AG08396 (cell line): ENCODE measurements around the gene TBC1D22A.
A peak's percentile ranks its signal among the peaks of the same experiment; 100 is the strongest.
"Not testable (repeated sequence)": the region's sequence is repeated elsewhere in the genome, so short reads cannot be mapped to it uniquely, and the experiment has no call there.

Experiments used
- DNase-seq: peaks from one replicate; pipeline ENCODE4 v3.0.0; 2012; ENCODE audit warnings: low spot score, mixed read lengths

TBC1D22A gene

DNA sequence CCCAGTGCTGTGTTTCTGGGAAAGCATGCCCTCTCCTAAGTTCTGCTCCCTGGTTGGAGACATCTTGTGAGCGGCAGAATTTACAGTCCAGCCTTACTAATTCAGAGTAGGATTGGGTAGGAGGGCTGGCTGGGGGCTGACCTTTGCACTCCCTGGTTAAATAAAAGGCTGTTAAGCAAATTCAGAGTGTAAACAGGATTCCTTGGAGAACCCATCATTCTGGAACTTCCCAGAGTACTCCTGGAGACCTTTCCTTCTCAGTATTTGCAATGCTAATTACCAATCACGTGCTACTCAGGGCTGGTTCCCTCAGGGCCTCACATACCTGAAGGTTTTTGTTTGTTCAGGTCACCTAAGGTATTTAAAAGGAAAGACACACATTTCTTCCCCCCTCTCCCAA, 340.2 kb downstream of the TBC1D22A start:
- DNase-seq: no peak

DNA sequence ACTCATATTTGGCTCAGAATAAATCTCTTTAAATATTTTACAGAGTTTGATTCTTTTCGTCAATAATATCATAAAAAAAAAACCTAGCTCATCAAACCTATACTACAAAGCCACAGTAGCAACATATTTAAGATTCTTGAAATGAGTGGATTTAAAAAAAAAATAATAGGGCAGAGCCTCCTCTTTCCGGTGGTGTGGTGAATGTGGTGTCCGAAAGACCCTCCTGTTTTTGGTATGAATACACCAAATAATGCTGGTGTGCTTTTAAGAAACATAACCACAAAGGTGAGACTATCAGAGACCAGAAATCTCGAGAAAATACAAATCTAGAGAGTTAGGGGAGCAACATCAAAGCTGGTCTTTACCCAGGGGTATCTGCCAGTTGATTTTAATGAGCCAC, 342.6 kb downstream of the TBC1D22A start:
- no peak for DNase-seq

DNA sequence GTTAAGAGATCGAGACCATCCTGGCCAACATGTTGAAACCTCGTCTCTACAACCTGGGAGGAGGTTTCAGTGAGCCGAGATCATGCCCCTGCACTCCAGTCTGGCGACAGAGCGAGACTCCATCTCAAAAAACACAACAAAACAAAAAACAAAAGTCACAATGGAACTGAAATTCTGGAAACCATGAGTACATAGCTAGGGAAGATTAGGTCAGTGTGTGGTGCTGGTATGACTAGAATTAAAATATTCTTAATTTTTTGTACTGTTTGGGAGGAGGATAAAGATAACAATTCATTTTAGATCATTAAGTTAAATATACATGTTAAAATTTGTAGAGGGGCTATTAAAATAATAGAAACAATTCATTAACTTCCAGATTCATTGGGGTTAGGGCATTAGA, 344.4 kb downstream of the TBC1D22A start:
- no peak for DNase-seq

DNA sequence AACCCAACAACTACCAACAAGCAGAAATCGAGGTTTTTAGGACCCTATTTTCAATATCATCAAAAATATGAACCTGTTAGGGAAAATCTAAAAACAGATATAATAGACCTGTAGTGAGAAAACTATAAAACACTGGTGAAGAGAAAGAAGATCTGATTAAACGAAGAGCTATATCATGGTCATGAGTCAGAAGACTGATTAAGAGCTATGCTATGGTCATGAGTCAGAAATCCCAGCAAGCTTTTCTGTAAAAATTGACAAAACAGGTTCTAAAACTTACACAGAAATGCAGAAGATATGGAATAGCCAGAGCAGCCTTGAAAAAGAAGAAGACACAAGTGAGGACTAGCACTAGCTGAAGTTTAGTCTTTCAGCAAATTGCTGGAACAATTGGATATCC, 345.0 kb downstream of the TBC1D22A start:
- peak; percentile 78 for DNase-seq

DNA sequence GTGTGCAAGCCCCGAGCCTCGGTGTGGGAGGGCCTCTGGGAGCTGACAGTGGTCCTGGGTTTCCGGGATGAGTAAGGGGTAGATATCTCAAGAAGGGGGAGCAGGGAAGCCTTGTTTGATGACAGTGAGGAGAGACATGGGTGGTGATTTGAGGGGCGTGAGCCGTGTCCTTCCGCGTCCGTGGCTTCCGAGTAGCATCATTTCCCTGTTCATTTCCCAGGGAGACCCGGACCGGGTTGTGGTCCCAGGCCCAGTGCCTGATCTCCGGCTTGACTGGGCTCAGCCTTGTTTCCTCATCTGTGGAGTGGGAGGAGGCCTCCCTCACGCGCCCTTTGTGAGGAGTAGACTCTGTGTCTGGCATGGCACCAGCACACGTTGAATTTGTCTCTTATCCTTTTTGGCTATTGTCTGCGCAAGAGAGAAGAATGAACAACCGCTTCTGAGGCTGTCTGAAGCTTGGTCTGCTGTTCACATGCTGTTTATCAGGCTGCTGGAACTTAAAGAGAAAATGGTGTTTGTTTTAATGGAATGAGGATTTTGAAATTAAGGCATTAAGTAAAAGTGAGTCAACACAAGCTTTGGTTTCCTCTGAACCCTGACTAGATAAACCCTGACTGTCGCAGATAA, 348.5 kb downstream of the TBC1D22A start:
- no peak for DNase-seq

DNA sequence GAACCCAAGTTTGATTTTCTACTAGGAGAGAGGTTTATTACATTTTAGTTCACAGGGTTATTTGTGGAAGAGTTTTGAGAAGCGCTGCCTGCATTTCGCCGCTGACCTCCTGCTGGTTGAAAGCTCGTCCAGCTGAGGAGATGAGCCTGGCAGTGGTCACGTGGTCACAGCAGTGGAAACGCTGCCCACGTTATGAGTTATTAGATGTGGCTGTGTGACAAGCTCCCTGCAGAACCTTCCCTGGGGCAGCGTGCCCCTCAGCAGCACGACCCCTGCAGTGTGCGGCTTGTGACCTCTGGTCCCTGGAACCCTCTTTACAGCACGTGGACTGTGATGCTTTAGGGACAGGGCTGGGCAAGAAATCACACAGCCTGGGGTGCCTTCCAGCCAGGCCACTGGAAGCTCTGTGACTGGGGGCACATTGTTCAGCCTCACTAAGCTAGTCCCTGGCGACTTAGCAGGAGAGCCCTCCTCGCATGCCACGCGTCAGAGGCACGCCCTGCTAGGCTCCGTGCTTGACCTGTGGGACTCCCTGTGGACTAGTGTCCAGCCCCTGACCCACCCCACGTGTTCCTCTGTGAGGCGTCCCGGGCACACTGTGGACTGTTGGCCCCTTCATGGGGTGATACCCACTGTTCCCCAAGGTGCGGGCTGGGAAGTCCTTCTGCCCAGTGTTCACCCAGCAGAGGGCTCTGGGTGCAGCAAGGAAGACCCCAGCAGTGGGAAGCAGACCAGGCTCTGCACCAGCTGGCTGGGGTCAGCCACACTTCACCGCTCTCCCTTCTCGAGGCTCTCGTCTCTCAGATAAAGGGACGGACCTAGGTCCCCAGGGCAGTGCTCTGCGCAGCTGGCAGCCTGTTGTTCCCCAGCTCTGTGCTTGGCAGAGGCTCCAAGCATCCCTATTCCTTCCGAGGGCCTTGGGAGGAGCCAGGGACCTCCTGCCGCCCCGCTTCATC, 349.5 kb downstream of the TBC1D22A start:
- no peak for DNase-seq

DNA sequence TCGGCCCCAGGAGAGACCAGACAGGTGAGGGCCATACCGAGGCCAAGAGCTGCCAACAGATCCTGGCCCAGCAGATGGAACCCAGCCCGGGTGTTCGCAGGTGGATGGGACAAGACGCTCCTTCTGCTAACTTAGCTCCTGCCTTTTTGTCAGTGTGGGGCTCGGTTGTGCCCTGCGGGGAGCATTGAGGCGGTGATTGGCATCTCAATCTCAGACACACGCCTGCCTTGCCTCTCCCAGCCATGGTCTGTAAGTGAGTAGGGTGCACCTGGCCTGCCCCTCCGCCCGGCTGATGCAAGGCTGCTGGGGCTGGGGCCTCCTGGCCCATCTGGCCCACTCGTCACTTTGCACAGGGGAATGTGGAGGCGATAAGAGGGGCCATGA, 350.1 kb downstream of the TBC1D22A start:
- DNase-seq: no peak

DNA sequence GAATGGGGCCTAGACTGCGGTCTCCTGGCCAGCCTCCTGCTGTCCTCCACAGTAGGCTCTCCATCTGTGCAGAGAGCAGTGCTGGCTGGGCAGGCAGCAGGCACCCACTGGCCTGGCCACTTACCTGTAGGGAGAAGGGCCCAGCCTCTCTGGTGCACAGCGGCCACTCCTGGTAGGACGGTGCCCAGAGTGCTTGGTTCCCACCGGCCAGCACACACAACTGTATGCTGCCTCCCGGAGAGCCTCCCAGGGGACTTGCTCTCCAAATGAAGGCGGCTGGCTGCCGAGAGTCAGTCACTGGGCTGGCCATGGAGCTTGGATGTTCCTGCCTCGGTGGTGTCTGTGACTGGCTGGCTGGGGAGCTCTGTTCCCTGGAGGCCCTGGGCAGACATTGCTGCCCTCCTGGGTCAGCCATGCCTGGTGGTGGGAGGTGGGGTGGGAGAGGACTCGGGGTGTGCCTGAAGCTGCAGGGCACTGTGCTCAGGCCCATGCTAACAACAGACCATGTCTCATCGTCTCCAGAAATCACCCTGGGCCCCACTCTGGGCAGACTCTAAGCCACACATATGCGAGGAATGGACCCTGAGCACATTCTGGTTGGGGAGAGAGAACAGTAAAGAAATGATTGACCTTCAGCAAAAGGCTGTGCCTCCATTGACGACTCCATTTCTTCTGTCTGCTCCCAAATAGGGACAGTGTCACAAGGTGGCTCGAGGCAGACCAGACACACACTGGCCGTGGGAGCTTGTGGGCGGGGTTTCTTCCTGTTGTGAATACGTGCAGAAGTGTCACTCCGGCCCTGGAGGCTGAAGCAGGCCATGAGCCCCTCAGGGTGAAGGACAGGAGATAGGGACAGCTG, 350.8 kb downstream of the TBC1D22A start:
- no peak for DNase-seq

DNA sequence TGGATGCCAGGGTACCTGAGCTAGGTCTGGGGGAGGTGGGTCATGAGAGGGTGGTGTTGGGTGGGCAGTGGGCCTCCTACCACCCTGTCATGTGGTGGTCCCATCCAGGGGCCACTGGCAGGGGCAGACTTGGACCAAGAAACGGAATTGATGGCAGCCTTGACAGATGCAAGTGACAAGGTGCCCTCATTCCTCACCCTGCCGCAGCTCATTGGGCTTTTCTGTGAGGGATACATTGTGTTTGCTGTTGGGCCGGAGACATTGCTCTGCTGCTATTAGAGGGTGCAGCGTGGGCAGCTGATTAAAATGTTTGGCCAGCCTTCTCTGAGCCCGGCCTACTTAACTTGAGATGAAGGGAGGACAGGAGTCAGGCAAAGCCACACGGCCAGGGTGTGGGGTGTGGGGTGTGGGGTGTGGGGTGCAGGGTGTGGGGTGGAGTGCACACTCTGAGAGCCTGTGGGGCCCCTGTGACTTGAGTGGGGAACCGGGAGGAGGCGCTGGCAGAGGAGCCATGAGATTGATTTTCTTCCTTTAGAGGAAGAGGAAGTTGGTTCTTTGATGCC, 351.5 kb downstream of the TBC1D22A start:
- no peak for DNase-seq

DNA sequence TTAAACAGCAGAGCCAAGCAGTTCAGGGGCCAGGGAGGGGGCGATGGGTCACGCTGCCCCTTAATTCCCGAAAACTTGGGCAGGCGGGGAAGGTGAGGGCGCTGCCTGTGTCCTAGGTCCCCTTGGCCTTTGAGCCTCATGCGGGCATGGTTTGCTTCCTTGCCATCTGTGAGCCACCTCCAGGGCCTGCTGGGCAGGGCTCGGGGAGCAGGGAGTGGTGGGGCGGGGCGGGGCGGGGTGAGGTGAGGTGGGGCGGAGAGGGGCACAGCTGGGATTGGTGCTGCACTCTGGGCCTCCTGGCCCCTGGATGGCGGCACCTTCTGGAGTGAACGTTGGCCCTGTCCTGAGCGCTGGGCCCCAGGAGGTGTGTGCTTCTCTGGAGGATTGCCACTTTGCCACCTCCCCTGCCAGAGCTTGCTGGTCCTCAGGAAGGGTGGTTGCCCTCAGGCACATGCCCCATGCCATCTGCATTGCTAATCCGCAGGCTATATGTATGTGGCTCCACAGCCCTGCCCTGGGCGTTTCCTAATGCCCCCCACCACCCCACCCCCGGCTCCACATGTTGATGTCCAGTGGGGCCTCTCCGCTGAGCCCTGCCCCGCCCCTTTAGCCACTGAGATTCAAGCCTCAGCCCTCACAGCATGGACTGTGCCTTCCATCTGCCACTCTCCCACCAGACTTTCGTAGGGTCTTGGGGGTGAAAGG, 352.5 kb downstream of the TBC1D22A start:
- DNase-seq: no peak

DNA sequence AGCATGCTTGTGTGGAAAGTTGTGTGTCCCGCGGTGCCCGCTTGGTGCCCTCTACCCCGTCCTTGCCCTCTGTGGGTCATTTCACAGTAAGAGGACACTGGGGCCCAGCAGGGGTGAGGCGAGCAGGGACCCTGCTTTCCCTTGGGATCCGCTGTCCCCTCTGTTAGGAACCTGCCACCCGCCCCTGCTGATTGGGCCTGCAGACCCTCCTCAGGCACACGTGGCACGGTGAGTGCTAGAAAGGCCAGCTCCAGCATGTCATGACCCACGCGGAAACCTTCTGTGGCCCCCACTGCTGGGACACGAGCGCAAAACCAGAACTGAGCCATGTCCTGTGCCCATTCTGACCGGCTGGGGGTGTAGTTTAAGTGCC, 353.1 kb downstream of the TBC1D22A start:
- no peak for DNase-seq

DNA sequence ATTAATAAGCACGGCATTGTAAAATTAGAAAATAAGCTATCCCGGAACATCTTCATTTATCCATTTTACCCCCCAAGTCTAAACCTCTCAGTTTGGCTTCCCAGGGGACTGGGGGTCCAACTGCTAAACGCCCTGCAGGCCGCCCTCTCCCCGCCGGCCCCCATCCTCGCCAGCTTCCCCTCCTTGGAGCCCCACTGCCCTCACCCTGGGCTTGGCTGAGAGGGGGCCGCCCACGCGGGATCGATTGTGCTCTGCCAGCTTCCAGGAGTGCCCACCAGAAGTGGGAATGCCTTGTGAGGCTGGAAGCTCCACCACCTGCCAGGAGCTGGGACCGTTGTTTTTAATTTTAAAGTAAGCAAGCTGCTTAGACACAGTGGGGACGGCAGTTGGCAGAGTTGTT, 353.5 kb downstream of the TBC1D22A start:
- no peak for DNase-seq

DNA sequence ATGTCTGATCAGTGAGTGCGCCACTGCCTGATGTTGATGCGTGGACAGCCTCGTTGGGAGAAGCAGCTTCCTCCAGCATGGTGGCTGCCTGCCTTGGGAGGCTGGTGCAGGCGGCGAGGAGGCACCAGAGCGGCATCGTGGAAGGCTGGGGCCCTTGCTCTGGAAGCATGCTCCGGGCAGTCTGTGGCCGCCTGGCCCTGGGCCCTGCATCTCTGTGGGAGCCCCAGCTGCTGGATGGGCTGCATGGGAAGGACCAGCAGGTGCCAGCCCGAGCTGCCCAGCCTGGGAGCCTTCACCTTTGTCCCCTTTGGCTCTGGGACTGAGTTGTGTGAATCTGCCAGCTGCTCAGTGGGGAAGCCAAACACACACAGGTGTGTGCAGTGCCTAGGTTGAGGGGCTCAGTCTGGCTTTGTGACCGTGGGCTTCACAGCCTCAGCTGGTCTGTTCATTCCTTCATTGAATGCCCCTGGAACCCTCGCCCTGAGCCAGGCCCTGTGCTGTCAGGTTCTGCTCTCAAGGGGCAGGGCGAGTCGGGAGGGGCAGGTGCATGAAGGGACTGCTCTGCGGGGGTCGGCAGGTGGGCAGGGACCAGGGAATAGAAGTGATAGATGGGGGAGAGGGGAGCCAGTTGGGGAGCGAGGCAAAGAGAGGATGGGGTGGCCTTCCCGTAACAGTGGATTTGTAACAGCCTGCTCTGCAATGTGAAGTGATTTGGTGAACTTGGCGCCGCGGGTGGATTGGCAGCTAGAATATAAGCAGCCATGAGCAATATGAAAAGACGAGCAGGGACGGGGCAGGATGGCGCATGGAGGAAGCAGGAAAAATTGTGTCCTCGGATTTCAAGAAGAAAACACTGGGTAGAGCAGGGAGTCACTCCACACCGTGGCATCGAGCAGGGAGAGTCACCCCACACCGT, 354.2 kb downstream of the TBC1D22A start:
- no peak for DNase-seq

DNA sequence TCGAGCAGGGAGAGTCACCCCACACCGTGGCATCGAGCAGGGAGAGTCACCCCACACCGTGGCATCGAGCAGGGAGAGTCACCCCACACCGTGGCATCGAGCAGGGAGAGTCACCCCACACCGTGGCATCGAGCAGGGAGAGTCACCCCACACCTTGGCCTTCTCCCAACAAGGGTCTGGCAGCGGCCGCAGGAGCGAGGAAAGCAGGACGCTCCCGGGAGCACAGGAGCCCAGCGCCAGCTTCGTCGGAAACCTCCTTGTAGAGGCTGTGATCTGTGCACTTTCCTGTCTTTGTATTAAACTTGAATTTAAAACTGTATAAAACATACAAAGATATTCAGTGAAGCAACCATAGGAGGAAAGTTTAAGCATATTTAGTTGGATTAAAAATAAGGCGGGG, 355.0 kb downstream of the TBC1D22A start:
- DNase-seq: not testable (repeated sequence)

DNA sequence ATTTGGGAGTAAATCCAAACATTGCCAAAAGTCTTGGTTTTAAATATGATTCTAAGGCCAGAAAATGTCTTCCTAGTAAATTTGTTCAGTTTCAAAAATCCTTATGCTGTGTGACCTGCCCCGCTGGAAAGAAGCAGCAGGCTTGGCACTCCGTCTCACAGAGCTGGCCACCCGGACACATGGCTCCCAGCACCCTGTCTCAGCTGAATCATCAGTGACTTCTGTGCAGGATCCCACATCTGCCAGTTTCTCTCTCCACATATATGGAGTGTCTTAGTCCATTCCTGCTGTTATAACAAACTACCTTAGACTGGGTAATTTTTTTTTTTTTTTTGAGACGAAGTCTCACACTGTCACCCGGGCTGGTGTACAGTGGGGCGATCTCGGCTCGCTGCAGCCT, 356.7 kb downstream of the TBC1D22A start:
- DNase-seq: no peak

DNA sequence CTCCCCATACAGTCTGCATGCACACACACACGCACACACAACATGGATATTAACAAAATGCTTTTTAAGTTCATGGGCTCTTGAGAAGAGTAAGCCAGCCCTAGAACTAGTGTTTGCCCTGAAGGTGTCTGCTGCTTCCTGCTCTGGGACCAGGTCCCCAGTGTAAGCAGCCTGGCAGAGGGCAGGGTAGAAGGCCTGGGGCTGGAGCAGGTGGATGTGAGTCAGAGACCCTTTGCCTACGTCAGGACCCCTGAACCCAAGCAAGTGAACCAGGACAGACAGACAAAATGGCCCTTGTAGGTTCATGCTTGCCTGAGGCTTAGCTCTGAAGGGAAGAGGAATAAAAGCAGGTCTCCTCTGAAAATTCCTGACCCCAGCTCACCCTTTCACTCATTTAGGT, 357.9 kb downstream of the TBC1D22A start:
- DNase-seq: no peak

DNA sequence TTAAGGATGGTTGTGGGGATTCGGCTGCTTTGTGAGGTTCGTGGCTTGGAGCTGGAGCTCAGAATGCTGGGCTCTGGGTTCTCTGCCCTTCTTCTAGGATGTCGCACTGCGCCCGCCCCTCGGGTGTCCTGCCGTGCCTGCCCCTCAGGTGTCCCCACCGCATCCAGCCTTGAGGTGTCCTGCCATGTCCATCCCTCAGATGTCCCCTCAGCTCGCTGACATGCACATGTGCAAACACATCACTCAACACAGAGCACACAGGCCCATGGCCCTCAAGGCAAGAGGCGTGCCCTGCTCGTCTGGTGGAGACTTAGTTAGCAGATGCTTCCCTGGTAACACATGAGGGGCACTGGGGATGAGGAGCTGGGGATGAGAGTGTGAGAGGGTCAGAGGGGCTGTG, 359.3 kb downstream of the TBC1D22A start:
- DNase-seq: no peak

DNA sequence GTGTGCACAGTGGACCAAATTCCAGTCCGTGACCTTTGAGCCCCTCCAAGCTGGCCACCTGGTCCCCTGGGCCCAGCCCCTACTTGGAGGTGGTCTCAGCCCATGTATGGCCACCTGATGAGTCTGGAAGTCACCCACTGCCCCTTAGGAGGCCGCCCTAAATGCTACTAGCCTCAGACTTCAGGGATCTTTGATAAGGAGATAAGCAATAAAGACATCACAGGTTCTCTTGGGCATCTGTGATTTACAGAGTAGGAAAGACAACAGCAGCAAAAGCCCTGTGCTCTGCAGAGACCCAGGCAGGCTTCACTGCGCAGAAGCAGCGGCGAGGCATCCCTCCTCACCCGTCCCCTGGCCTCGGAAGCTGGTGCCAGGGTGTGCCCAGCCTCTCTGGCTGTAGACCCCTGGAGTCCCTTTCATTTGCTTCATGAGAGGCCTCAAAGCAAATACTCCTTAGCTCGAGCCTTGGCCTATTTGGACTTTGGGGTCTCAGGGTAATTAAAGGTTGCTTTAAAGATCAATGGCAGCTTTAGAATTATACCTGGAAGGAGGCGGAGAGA, 360.1 kb downstream of the TBC1D22A start:
- no peak for DNase-seq

DNA sequence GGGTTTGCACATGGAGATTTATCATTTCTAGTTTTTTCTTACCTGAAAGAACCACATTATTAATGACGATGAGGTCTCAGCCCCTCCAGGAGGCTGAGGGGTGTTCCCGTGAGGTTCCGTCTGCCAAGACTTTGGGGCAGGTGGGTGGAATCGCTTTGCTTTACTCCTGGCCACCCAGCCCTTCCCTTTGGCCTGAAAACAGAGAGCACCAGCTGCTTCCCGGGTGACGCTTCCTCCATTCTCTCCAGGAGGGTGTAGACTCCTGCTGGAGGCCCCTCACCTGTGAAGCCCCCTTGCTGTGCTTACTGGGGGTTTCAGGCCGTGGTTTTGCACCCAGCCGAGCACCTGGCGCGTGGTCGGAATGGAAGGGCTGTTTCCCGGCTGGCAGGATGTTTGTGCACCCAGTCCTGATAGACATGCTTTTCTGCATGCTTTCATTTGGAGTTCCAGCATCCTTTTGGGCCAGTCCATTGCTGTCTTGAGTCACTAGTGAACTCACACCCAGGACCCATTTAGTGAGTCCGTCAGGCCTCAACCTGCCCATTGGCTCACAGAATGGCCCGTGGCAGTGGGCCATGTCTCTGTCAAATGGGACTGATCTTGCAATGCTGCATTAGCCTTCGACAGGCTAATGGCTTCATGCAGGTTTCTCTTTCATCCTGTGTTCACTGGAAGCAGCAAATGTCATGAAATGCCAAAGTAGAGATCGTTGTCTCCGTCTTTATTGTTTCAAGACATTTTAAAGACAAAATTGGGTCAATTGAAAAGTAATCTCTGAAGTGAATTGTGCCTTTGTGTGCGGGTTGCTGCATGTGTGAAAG, 360.8 kb downstream of the TBC1D22A start:
- DNase-seq: no peak
